Mesothelial cell of epicardium (in vitro differentiated cells): ENCODE measurements around the gene MFSD6. TPM values are rescaled to one million over a fixed set of nuclear protein-coding genes. Genes with fewer than 3 reads are reported as not detected.
"Not testable (repeated sequence)": the region's sequence is repeated elsewhere in the genome, so short reads cannot be mapped to it uniquely, and the experiment has no call there.

Source experiments
- DNase-seq, 2 experiments: peaks; one replicate each; pipeline ENCODE4 v3.0.0; 2021; ENCODE audit warnings: low spot score in 2 of 2; ENCODE audit not compliant: unreplicated experiment in 2 of 2
- H3K27ac Mint-ChIP-seq: 2 replicates; pipeline ENCODE4 v1.8.0; 2021; ENCODE audit warnings: mixed read lengths
- H3K27me3 Mint-ChIP-seq: 2 replicates; pipeline ENCODE4 v1.8.0; 2021; ENCODE audit warnings: low read depth, mixed read lengths
- H3K36me3 Mint-ChIP-seq: 2 replicates; pipeline ENCODE4 v1.8.0; 2021; ENCODE audit warnings: mixed read lengths
- H3K4me1 Mint-ChIP-seq: 2 replicates; pipeline ENCODE4 v1.8.0; 2021; ENCODE audit warnings: mixed read lengths
- H3K4me3 Mint-ChIP-seq: 2 replicates; pipeline ENCODE4 v1.8.0; 2021; ENCODE audit warnings: mild to moderate bottlenecking, moderate library complexity, mixed read lengths
- H3K9me3 Mint-ChIP-seq: 2 replicates; pipeline ENCODE4 v1.8.0; 2021; ENCODE audit warnings: mixed read lengths
- total RNA-seq: library from RNA; stranded (reverse); gene quantifications from 3 replicates; pipeline ENCODE4 v1.2.1, GENCODE V29; 2021
- TF ChIP-seq, protein P1 (sequence below): fragments of 200-600 bp; sonication (generic); IDR thresholded peaks from one replicate; pipeline ENCODE4 v1.5.0; 2021; ENCODE audit warnings: antibody characterized with exemption; ENCODE audit not compliant: unreplicated experiment

Gene MFSD6
- total RNA-seq, 1 donor from 2014 or later: 11.7 TPM

DNA sequence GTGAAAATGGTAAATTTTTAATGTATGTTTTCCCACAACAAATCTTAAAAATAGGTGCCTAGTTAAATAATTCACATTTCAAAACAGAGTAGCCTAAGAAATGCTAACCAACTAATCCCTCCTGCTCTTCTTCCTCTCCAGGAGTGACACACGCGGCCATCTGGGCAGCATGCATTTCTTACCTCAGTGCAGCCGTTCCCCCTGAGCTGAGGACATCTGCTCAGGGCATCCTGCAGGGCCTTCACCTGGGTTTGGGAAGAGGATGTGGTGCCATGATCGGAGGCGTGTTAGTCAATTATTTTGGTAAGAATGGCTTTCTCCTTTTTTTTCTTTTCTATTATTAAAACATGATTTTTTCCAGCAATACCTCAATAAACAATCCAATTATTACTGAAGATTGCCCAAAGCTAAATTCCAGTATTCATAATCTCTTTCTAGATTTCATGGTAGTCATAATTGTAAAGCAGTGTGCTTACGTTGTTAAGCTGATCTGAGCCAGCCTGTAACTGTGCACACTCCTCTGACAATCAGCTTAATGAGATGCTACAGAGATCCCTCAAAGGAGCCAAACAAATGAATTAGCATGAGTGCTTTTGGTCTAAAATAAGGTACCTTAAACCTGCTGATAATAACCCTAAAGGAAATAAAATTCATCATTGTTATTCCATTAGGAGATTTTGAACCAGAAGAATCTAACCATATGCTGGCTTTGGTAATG lies 80.5 kb downstream of the MFSD6 start:
- Mint-ChIP-seq H3K4me3 (no peak overlapping the region), H3K27me3 (no peaks in the 10 kb centered on the region), H3K36me3 (peaks cover 43% of the 10 kb centered on the region), H3K4me1 (peaks cover 24% of the 10 kb centered on the region), H3K27ac (no peak overlapping the region), H3K9me3 (peaks cover 32% of the 10 kb centered on the region)
- DNase-seq: no peak
- TF ChIP-seq, protein P1, sequence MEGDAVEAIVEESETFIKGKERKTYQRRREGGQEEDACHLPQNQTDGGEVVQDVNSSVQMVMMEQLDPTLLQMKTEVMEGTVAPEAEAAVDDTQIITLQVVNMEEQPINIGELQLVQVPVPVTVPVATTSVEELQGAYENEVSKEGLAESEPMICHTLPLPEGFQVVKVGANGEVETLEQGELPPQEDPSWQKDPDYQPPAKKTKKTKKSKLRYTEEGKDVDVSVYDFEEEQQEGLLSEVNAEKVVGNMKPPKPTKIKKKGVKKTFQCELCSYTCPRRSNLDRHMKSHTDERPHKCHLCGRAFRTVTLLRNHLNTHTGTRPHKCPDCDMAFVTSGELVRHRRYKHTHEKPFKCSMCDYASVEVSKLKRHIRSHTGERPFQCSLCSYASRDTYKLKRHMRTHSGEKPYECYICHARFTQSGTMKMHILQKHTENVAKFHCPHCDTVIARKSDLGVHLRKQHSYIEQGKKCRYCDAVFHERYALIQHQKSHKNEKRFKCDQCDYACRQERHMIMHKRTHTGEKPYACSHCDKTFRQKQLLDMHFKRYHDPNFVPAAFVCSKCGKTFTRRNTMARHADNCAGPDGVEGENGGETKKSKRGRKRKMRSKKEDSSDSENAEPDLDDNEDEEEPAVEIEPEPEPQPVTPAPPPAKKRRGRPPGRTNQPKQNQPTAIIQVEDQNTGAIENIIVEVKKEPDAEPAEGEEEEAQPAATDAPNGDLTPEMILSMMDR: no peak

DNA sequence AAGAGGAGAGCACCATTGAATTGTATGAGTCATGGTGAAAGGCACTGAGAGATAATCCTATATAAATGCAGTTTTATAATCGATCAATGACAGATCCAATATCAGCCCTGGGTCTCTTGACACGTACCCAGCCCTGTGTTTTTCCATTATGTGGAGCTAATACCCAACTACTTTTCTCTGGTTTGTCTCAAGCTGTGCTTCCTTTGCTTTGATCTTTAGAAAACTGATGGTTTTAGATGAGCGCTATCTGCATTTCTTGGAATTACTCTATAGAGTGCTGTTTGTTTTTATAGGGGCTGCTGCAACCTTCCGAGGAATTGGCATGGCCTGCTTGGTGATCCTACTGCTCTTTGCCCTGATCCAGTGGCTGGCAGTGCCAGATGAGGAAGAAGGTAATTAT lies 81.3 kb downstream of the MFSD6 start:
- peak overlapping the region; percentile 22 for H3K27ac Mint-ChIP-seq
- H3K4me3 Mint-ChIP-seq: no peak overlapping the region
- DNase-seq: no peak
- no peaks in the 10 kb centered on the region for H3K27me3 Mint-ChIP-seq
- TF ChIP-seq, protein P1: no peak
- peaks cover 50% of the 10 kb centered on the region for H3K36me3 Mint-ChIP-seq
- H3K4me1 Mint-ChIP-seq: peaks cover 21% of the 10 kb centered on the region
- peaks cover 38% of the 10 kb centered on the region for H3K9me3 Mint-ChIP-seq

DNA sequence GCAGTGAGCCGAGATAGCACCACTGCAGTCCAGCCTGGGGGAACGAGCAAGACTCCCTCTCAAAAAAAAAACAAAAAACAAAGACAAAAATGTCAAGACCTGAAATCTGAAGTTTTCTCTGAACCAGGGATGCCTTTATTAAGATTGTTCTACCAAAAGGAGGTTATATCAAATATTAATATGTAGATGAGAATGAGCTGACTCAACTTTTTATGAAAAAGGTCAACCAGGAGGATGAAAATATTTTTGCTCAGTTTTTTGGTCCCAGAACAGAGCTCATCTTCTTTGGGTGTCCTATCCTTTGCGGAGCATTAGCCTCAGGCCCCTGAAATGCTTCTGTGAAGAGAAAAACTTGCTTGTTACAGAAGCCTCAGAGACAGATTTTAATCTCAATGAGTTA lies 82.3 kb downstream of the MFSD6 start:
- H3K36me3 Mint-ChIP-seq: peaks cover 60% of the 10 kb centered on the region
- peaks cover 48% of the 10 kb centered on the region for H3K9me3 Mint-ChIP-seq
- H3K27me3 Mint-ChIP-seq: no peaks in the 10 kb centered on the region
- TF ChIP-seq, protein P1: no peak
- no peak overlapping the region for H3K27ac Mint-ChIP-seq
- H3K4me3 Mint-ChIP-seq: no peak overlapping the region
- DNase-seq: no peak
- peaks cover 18% of the 10 kb centered on the region for H3K4me1 Mint-ChIP-seq

DNA sequence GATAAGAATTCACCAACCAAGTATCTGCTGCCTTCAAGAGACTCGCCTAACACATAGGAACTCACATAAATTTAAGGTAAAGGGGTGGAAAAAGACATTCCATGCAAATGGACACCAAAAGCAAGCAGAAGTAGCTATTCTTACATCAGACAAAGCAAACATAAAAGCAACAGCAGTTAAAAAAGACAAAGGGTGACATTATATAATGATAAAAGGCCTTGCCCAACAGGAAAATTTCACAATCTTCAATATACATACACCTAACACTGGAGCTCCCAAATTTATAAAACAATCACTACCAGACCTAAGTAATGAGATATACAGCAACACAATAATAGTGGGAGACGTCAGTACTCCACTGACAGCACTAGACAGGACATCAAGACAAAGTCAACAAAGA lies 84.9 kb downstream of the MFSD6 start:
- Mint-ChIP-seq H3K4me3 (no peak overlapping the region), H3K36me3 (peaks cover 58% of the 10 kb centered on the region), H3K27me3 (no peaks in the 10 kb centered on the region), H3K4me1 (peaks cover 20% of the 10 kb centered on the region), H3K27ac (no peak overlapping the region), H3K9me3 (peaks cover 47% of the 10 kb centered on the region)
- no peak for DNase-seq
- TF ChIP-seq, protein P1: no peak

DNA sequence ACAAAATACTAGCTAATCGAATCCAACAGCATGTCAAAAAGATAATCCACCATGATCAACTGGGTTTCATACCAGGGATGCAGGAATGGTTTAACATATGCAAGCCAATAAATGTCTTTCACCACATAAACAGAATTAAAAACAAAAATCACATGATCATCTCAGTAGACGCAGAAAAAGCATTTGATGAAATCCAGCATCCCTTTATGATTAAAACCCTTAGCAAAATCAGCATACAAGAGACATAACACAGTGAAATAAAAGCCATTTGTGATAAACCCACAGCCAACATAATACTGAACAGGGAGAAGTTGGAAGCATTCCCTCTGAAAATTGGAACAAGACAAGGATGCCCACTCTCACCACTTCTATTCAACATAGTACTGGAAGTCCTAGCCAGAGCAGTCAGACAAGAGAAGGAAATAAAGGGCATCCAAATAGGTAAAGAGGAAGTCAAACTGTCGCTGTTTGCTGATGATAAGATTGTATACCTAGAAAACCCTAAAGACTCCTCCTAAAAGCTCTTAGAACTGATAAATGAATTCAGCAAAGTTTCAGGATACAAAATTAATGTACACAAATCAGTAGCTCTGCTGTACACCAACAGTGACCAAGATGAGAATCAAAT lies 86.6 kb downstream of the MFSD6 start:
- not testable (repeated sequence) for H3K27me3 Mint-ChIP-seq, H3K27ac Mint-ChIP-seq, DNase-seq, H3K4me1 Mint-ChIP-seq, H3K4me3 Mint-ChIP-seq
- Mint-ChIP-seq H3K36me3 (peaks cover 55% of the 10 kb centered on the region), H3K9me3 (peaks cover 47% of the 10 kb centered on the region)

DNA sequence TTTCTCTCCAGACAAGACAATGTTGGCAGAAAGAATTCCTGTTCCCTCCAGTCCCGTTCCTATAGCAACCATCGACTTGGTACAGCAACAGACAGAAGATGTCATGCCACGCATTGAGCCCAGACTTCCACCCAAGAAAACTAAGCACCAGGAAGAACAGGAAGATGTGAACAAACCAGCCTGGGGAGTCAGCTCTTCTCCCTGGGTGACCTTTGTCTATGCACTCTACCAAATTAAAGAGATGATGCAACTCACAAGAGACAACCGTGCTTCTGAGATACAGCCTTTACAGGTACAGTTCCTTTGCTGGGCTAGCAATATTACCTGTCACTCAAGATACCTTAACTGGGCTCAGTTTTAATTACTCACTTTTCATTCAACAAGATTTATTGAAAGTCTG lies 89.3 kb downstream of the MFSD6 start:
- DNase-seq: no peak
- Mint-ChIP-seq H3K9me3 (peaks cover 36% of the 10 kb centered on the region), H3K4me1 (peaks cover 4% of the 10 kb centered on the region), H3K36me3 (peaks cover 41% of the 10 kb centered on the region), H3K27ac (peak overlapping the region; percentile 44), H3K4me3 (no peak overlapping the region), H3K27me3 (no peaks in the 10 kb centered on the region)
- TF ChIP-seq, protein P1: no peak
